GM18519 (cell line): ENCODE results near the gene ANKHD1.

Source experiments
- ATAC-seq: cut with Tn5 transposase; IDR thresholded peaks from one replicate; pipeline ENCODE4 v1.9.1; 2021; ENCODE audit warnings: mild to moderate bottlenecking, moderate library complexity; ENCODE audit not compliant: unreplicated experiment, low FRiP score

ANKHD1 gene

DNA sequence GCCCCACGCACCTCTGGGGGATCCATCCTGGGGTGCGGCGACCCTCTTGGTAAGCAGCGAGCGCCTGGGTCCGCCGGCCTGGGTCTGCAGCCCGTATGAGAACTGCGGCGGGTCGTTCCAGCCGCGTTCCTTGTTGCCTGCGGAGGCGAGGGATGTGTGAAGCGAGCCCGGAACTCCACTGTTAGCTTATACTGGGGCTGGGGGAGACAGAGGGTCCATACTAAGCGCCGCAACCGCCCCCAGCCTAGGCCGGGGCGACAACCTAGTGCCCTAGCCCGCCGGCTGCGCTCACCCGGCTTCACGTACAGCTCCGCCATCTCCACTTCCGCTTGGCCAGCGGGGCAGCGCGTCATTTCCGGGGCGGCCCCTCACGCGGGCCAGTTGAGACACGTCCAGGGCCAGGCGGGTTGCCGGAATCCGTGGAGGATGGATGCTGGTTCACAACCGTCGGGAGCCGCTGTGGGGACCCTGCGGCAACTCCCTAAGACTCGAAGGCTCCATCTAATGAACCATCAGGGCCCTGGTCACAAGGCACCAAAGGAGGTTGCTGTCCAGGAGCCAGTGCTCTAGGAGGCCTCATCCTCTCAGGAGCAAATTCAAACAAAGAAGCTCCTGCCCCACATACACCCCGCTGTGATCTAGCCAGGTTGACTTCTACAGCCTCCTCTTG is 155.6 kb downstream of the ANKHD1 start, which contains the start of gene SRA1:
TSS of gene SRA1 (minus strand) at position 338 of the 670 bp plus-strand sequence. CDS start at position 317, 21 bp downstream.
- ATAC-seq: peak; percentile 93

DNA sequence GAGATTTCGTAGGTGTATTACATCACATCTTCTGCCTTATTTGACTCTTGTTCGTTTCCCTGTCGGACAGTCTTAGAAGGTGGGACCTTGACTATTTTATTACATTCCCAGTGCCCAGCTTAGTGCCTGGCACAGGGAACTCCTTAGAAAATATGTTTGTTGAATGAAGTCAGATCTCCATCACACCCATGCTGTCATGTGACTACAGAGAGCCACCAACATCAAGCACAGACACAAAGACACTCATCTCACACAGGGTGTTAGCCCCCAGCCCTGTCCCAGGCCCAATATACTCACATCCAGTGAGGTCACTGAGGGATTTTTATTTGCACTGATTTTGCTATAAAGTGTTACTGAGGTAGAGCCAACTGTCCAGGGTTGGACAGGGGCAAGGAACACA is 156.3 kb downstream of the ANKHD1 start:
- ATAC-seq: no peak

DNA sequence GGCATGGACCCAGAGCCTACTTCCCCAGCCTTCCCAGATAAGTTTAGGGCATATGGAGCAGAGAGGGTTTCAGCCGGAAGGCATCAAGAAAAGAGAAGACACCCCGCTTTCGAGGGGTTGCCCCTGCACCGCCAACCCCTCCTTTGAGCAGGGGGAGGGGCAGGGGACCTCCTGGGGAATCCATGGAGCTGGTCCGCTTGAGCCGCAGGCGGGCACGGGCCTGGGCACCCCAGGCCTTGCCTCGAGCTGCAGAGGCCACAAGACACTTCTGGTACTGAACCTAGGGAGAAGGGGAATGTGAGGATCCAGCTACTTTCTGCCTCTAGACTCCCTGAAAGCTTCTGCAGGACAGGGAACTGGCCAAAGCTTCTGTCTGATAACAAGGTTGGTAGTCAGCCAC is 156.9 kb downstream of the ANKHD1 start:
- ATAC-seq: no peak

DNA sequence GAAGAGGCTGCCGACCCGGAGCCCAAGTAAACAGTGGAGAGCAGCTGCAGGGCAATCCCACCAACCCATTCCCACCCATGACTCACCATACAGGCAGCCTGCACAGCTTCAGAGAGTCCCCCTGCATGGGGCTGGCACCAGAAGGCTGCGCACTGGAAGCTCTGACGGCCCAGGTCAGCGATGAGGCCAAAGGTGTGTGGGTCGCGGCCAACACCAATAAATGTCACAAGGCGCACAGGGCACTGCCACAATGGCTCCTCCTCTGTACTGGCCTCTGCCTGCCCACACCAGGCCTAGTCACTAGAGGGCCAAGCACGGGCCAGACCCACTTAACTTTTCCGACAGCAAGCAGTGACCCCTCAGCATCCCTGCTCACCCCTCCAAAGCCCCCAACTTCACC is 158.6 kb downstream of the ANKHD1 start:
- no peak for ATAC-seq

DNA sequence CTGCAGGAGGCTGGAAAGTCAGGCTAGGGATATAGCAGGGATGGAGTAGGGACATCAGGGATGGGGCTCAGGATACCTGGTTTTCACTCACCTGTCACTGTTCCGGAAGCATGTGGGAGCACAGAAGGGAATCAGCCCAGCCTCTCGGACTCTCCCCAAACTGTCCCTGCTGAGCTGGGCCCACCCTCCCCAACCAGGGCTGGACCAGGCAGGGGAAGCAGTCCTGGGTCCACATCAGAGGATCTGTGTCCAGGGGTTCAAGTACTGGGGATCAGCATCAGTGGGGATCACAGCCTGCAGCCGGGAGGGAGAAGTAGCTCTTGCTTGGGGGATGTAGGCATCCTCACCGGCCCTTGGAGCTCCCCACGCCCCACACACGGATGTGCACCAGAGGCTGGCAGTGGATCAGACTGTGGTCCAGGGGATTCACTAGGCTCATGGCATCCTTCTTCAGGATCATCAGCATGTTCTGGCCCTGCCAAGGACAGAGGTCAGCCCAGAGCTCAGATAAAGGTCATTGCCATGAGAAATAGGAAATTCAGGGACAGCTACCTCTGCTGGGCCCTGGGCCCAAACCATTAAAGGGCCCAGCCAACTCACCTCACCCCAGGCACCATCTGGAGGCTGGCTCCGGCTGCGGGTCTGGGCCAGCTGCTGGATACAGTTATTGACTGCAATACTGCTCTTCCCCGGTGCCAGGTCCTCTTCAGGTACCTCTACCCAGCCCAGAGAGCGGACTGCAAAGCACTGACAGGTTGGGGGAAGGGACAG is 160.3 kb downstream of the ANKHD1 start:
- ATAC-seq: no peak

DNA sequence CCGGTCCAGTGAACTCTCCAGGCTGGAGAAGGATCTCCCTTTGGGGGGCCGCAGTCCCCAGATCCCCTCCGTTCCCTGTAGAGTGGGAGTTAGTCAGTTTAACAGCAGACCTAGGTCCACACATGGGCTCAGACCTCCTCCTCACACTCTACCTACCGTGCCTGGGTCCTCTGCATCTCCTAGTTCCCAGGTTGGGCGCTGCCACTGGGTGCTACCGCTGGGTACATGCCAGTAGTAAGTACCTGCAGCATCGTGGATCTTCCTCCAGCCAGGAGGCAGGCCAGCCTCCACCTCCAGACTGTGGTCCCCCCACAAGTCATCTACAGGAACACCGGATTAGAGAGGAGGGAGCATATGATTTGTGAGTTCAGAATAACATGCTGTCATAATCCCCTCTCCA is 162.0 kb downstream of the ANKHD1 start:
- ATAC-seq: no peak

DNA sequence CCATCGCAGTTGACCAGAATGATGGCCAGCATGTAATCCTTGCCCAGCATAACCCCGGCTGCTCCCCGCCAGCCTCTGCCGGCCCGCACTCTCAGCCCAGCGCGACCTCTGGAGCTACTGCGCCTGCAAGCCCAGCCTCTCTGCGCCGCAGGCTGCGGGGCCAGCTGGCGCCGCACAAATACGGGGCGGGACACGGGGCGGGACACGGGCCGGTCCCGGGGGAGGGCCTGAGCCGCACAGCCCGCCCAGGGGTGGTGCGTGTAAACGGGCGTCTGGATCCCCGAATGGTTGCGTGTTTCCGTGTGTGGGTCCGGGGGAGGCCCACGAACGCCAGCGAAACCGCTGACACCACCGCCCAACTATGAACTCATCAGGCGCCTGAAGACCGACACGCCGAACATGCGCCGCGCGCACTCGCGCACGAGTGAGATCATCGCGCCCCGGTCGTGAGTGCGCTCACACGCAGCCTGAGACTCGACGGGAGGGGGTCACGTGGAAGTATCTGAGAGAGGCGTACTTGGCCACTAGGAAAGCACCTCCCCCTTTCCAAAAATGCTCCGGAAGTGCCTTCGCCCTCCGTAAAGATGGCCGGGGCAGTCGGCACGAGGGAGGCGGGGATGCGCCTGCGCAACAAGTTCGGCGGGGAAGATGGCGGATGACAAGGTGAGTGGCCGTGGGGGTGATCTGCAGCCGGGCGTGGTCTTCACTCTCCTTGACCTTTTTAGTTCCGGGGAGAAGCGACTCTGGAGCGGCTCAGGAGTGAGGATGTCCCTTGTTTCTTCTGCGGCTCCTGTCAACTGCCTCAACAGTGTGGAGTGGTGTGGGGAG is 162.8 kb downstream of the ANKHD1 start, which contains the start of the genes APBB3 and SLC35A4:
TSS of gene APBB3 (minus strand) at position 403 of the 828 bp plus-strand sequence. CDS start at position 50, 353 bp downstream.
TSS of gene SLC35A4 (plus strand) at position 633 of the 828 bp plus-strand sequence. CDS start 2,342 bp downstream, outside the sequence.
- peak; percentile 82 for ATAC-seq

DNA sequence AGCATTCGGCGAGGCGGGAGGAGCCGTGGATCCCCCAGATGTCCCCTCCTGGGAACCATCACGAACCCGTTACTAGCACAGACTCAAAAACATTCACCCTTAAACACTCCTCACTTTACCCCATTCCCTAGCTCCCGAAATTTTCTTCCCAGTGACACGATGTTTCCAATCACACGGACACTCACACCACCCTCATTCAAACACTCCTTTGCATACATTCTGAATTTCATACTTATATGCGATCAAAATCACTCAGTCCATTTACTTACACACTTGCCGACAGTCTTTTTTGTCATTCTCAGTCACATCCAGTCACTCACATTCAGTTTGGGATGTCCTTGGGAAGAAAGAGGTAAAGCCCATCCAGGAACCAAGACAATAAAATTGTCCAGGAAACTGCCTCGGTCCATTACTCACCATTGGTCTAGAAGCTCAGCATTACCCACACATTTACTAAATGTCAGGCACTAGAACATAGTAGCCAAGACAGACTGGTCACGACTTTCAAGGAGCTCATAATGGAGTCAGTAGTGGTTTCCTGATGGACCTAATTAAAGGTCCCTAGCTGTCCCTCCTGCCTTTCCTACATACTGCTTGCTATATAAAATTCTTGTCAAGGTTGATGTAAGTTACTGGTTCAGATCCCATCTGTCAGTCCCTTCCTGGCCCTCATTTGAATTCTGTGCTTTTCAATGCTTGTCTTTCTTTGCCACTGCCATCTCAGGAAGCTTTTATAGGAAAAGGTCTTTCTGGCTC is 163.6 kb downstream of the ANKHD1 start:
- no peak for ATAC-seq

DNA sequence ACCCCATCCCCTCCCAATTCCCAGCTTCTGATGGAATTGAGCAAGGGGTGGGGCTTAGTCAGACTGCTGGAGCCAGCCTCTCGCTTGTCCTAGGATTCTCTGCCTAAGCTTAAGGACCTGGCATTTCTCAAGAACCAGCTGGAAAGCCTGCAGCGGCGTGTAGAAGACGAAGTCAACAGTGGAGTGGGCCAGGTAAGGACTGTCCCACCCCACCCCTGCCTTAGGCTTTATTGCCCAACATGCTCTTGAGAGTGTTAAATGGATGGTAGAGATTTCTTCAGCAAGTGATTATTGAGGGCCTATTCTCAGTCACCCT is 164.1 kb downstream of the ANKHD1 start:
- ATAC-seq: no peak

DNA sequence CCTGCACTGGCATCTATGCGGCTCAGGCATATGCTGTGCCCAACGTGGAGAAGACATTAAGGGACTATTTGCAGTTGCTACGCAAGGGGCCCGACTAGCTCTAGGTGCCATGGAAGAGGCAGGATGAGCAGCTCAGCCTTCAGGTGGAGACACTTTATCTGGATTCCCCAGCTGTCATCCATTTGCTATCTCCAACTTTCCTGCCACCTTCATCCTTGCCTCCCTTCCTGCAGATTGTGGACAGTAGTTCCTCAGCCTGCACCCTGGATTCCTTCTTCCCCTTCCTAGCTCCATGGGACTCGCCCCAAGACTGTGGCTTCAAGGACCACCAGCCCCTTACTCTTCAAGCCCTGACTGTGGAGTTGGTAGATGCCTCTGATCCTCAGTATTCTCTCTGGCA is 165.0 kb downstream of the ANKHD1 start:
- ATAC-seq: no peak

DNA sequence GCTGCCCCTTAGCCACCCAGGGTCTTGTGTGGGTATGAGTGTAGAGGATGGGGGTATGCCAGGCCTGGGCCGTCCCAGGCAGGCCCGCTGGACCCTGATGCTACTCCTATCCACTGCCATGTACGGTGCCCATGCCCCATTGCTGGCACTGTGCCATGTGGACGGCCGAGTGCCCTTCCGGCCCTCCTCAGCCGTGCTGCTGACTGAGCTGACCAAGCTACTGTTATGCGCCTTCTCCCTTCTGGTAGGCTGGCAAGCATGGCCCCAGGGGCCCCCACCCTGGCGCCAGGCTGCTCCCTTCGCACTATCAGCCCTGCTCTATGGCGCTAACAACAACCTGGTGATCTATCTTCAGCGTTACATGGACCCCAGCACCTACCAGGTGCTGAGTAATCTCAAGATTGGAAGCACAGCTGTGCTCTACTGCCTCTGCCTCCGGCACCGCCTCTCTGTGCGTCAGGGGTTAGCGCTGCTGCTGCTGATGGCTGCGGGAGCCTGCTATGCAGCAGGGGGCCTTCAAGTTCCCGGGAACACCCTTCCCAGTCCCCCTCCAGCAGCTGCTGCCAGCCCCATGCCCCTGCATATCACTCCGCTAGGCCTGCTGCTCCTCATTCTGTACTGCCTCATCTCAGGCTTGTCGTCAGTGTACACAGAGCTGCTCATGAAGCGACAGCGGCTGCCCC is 165.6 kb downstream of the ANKHD1 start:
- ATAC-seq: no peak

DNA sequence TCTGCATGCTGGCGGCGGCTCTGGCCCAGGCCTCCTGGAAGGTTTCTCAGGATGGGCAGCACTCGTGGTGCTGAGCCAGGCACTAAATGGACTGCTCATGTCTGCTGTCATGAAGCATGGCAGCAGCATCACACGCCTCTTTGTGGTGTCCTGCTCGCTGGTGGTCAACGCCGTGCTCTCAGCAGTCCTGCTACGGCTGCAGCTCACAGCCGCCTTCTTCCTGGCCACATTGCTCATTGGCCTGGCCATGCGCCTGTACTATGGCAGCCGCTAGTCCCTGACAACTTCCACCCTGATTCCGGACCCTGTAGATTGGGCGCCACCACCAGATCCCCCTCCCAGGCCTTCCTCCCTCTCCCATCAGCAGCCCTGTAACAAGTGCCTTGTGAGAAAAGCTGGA is 166.2 kb downstream of the ANKHD1 start:
- ATAC-seq: no peak

DNA sequence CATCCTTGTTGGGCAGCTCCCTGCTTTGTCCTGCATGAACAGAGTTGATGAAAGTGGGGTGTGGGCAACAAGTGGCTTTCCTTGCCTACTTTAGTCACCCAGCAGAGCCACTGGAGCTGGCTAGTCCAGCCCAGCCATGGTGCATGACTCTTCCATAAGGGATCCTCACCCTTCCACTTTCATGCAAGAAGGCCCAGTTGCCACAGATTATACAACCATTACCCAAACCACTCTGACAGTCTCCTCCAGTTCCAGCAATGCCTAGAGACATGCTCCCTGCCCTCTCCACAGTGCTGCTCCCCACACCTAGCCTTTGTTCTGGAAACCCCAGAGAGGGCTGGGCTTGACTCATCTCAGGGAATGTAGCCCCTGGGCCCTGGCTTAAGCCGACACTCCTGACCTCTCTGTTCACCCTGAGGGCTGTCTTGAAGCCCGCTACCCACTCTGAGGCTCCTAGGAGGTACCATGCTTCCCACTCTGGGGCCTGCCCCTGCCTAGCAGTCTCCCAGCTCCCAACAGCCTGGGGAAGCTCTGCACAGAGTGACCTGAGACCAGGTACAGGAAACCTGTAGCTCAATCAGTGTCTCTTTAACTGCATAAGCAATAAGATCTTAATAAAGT is 166.9 kb downstream of the ANKHD1 start:
- ATAC-seq: no peak

DNA sequence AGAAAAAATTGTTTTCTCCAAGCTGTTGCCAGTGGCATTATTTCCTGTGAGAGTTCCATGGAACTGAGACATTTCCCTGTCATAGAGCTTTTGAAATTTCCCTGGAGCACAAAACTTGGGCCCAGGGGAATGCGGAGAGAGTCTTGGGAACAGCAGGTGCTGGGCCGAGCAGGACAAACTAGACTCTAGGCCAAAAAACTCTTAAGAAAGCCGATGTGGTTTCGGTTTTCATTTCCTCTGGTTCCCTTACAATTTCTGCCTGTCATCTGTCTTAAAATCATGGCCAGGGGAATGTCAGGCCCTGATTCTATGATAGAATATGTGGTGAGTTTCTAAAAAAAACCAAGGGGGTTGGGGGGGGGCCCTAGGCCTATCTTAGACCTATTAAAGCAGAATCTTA is 167.6 kb downstream of the ANKHD1 start:
- ATAC-seq: no peak

DNA sequence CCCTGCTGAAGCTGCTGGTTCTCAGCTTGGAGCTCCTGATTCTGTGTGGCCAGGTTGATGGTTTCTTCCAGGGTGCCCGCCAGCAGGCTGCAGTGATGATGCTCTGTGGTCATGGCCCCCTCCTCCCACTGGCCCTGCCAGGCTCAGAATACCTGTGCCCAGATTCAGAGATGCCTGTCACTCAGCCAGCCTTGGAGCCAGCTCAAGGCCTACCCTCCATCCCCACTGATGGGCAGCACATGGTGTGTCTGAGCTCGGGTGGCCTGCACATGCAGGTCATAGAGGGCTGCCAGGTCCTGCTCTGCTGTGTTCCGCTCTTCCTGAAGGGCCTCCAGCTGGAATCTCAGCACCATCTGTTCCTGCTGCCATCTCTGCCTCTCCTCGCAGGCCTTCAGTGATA is 168.4 kb downstream of the ANKHD1 start:
- ATAC-seq: no peak

DNA sequence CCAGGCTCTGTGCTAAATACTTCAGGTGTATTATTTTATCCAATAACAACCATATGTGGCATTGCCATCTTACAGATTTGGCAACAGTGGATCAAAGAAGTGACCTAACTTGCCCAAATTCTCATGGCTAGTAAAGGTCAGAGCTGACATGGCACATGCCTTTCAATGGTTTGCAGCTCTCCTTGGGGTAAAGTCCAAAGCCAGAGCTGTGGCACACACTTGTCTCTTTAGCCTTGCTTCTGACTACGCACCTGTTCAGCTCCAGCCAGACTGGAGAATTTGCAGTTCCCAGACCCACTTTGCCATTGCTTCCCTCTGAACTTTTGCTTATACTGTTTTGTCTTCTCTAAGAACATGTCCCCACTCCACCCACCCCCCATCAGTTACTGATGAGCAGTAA is 168.9 kb downstream of the ANKHD1 start:
- no peak for ATAC-seq

DNA sequence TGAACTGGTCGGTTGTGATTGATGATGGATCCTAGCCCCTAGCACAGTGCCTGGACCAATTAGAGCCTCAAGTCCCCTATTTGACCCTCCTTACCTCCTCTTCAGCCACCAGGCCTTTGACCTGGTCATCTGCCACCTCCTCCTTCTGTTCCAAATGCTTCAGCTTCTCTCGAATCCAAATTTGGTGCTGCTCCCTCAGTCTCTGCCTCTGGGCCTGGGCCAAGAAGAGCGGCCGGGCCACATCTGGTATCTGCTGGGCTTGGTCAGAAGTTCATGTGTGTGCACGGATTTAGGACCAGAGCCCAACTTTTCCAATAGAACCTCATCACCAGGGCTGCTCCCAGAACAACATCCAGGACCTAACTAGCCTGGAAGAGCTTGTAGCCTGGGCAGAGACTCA is 169.5 kb downstream of the ANKHD1 start:
- no peak for ATAC-seq

DNA sequence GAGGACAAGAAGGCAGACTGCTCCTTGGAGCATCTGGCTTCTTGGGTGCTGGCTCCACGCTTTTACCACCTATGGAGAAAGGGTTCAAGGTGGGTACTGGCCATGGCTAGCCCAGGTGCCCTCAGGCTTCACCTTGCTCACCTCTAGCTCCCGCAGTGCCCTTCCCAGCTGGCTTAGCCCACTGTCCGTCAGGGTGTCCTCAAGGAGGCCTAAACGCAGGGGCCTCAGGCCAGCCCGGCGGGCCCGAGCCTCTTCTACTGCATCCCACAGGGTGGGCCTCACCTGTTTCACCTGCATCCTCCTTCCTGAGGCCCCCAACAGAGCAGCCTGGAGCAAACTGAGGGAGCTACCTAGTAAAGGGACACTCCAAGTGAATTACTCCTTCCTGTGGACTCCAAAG is 172.1 kb downstream of the ANKHD1 start:
- no peak for ATAC-seq

DNA sequence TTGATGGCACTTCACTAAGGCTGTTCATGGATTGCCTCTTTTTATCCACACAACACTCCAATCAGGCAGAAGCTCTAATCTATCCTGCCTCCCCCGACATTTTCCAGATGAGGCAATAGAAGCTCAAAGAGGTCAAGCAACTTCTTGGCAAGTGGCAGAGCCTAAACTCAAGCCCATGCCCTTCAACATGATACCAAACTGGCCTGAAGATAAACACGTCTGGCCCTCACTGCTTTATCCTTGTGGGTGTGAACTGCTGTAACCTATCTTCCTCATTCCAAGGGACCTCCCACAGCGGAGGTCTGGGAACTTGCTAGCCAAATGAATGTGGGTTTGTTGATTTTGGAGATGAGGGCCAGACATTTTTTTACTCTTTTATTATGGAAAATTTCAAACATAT is 172.5 kb downstream of the ANKHD1 start:
- ATAC-seq: no peak
